Nephron (organoid): ENCODE data around the gene AASDH.

ENCODE experiments used
- H3K27ac Mint-ChIP-seq, 3 experiments: 2 replicates each; pipeline ENCODE4 v1.8.0; 2020; ENCODE audit warnings: mixed read lengths in 3 of 3, mild to moderate bottlenecking in 2 of 3, moderate library complexity in 1 of 3
- H3K27me3 Mint-ChIP-seq: 2 replicates; pipeline ENCODE4 v1.8.0; 2021; ENCODE audit warnings: low read depth, mild to moderate bottlenecking, moderate library complexity, mixed read lengths
- H3K36me3 Mint-ChIP-seq: 2 replicates; pipeline ENCODE4 v1.8.0; 2020; ENCODE audit warnings: low read depth, mixed read lengths
- H3K4me1 Mint-ChIP-seq: 2 replicates; pipeline ENCODE4 v1.8.0; 2020; ENCODE audit warnings: mixed read lengths
- H3K4me3 Mint-ChIP-seq, 3 experiments: 2 replicates each; pipeline ENCODE4 v1.8.0; 2020; ENCODE audit warnings: mild to moderate bottlenecking in 3 of 3, mixed read lengths in 3 of 3, moderate library complexity in 2 of 3
- H3K9me3 Mint-ChIP-seq: 2 replicates; pipeline ENCODE4 v1.8.0; 2020; ENCODE audit warnings: mixed read lengths
- TF ChIP-seq, protein P1 (sequence below), 3 experiments: fragments of 200-600 bp; sonication (generic); IDR thresholded peaks; one replicate each; pipeline ENCODE4 v1.5.0; 2021; ENCODE audit warnings: antibody characterized with exemption in 3 of 3; ENCODE audit not compliant: unreplicated experiment in 3 of 3

AASDH gene

DNA sequence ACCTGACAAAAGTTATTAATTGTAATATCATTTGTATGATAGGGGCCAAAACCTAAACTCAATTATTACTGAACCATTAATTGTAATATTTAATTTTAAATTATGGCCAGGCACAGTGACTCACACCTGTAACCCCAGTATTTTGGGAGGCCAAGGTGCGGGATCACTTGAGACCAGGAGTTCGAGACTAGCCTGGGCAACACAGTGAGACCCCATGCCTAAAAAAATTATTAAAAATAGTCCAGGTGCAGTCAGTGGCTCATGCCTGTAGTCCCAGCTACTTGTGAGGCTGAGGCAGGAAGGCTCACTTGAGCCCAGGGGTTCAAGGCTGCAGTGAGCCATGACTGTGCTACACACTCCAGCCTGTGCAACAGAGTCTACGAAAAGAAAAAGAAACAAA, 30.1 kb upstream of the AASDH start:
- H3K27me3 Mint-ChIP-seq: no peaks in the 10 kb centered on the region
- no peak overlapping the region for H3K27ac Mint-ChIP-seq
- no peaks in the 10 kb centered on the region for H3K9me3 Mint-ChIP-seq
- TF ChIP-seq, protein P1, sequence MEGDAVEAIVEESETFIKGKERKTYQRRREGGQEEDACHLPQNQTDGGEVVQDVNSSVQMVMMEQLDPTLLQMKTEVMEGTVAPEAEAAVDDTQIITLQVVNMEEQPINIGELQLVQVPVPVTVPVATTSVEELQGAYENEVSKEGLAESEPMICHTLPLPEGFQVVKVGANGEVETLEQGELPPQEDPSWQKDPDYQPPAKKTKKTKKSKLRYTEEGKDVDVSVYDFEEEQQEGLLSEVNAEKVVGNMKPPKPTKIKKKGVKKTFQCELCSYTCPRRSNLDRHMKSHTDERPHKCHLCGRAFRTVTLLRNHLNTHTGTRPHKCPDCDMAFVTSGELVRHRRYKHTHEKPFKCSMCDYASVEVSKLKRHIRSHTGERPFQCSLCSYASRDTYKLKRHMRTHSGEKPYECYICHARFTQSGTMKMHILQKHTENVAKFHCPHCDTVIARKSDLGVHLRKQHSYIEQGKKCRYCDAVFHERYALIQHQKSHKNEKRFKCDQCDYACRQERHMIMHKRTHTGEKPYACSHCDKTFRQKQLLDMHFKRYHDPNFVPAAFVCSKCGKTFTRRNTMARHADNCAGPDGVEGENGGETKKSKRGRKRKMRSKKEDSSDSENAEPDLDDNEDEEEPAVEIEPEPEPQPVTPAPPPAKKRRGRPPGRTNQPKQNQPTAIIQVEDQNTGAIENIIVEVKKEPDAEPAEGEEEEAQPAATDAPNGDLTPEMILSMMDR (IDR thresholded peaks at IDR 0.05; ENCODE audit: unreplicated experiment in 3 of 3): no peak
- no peak overlapping the region for H3K4me3 Mint-ChIP-seq
- peaks cover 20% of the 10 kb centered on the region for H3K4me1 Mint-ChIP-seq
- H3K36me3 Mint-ChIP-seq: peaks cover 17% of the 10 kb centered on the region

DNA sequence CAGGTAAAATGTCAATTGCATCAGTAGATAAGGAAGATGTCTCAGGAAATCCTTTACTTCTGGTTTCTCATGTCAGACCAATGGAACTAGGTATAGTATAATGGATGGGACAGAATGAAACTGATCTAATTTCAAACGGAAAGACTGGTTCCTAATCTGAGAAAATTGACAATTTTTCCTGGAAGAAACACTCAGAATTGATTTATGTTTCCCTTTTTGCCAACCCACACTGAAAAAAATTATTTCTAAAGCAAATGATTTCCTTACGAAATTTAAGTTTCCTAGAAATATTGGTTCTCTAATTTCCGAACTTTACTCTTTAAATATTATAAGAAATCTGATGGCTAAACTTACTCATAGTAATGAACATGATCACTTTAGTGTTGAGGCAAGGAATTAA, 29.1 kb upstream of the AASDH start:
- TF ChIP-seq, protein P1 (IDR thresholded peaks at IDR 0.05; ENCODE audit: unreplicated experiment in 3 of 3): no peak
- Mint-ChIP-seq H3K9me3 (no peaks in the 10 kb centered on the region), H3K4me1 (peaks cover 31% of the 10 kb centered on the region), H3K27ac (no peak overlapping the region), H3K4me3 (no peak overlapping the region), H3K27me3 (no peaks in the 10 kb centered on the region), H3K36me3 (peaks cover 13% of the 10 kb centered on the region)

DNA sequence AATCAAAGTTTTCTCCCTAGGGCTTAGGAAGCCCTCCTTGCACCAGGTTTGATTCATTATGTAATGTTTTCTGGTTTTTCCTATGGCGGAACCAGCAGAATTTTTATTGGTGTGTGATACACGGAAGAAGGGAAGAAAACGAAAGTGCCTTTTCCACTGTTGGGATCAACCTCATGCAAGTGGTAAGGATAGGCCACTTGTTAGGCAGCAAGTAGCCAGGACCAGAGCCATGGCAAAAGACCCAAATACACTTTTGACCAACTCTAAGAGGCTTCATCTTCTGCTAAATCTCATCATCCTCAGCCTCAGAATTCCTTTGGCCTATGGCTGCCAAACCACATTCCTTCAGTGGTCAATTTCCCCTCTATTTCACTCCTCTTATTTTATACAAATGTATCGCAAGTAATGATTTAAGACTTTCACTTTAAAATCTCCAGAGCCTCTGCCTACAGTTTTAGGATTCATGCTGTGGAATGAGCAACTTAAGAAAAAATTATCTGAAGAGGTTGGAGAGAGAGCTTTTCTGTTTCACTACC, 26.9 kb upstream of the AASDH start:
- no peaks in the 10 kb centered on the region for H3K27me3 Mint-ChIP-seq
- H3K36me3 Mint-ChIP-seq: no peaks in the 10 kb centered on the region
- H3K4me1 Mint-ChIP-seq: peaks cover 43% of the 10 kb centered on the region
- TF ChIP-seq, protein P1 (IDR thresholded peaks at IDR 0.05; ENCODE audit: unreplicated experiment in 3 of 3): no peak
- no peaks in the 10 kb centered on the region for H3K9me3 Mint-ChIP-seq
- peak overlapping the region; percentile 60 to 78 (median 73) for H3K27ac Mint-ChIP-seq
- no peak overlapping the region for H3K4me3 Mint-ChIP-seq

DNA sequence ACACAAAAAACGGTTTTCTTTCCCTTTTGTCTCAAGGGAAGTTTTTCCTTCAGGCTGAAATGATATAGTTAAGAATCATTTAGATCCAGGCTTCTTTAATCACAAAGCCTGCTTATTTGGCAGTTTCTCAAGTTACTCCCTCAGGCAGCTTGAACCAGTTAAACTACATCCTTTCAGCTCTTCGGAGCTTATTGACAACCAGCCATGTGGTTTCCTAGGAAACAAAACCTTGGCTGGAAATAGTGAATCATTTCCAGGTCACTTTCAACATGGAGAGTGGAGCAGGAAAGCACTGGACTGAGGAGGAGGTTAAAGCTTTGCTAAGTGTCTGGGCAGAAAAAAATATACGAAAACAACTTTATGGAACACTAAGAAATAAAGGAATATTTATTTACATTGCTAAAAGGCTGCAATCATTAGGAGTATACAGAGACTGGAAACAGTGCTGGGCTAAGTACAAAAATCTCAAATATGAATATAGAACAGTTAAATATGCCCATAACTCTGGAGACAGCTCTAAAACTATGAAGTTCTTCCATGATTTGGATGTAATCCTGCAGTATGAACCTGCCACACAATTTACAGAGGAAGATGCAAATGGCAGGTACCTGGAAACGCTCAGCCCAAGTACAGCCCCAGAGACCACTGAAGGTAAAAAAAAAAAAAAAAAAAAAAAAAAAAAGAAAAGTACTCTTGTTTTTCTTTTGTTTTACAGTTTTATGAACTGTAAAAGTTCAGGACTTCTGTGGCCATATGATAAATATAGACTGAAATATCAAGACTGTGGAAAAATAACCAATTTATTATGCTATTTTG, 23.2 kb upstream of the AASDH start:
- H3K9me3 Mint-ChIP-seq: no peaks in the 10 kb centered on the region
- no peaks in the 10 kb centered on the region for H3K27me3 Mint-ChIP-seq
- peak overlapping the region; percentile 69 to 81 (median 76) for H3K4me3 Mint-ChIP-seq
- TF ChIP-seq, protein P1 (IDR thresholded peaks at IDR 0.05; ENCODE audit: unreplicated experiment in 3 of 3): no peak
- H3K36me3 Mint-ChIP-seq: peaks cover 17% of the 10 kb centered on the region
- H3K4me1 Mint-ChIP-seq: peaks cover 49% of the 10 kb centered on the region
- peak overlapping the region; percentile 97 to 99 (median 98) for H3K27ac Mint-ChIP-seq

DNA sequence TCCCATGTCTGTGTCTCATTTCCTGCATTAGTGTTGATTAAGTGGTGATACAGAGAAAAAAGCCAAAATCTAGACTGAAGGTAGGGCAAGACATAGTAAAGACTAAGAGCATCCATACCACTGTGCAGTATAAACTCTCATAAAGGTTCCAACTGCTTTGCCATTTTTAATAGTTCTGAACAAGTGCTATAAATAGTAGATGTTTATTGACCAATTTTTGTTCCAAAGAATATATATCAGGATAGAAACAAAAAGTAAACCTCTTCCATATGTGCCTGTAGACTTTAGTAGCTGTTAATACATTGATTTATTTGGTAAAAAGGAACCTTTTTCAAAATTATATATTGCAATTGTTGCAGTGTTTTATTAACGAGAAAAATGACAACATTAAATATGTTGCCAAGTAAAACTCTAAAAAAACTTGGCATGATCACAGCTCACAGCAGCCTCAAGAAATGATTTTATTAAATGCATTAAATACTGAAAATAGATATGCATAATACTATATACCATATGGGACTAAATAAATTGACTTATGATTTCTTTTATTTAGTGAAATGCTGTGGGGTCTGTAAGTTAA, 22.3 kb upstream of the AASDH start:
- H3K27me3 Mint-ChIP-seq: no peaks in the 10 kb centered on the region
- H3K36me3 Mint-ChIP-seq: peaks cover 17% of the 10 kb centered on the region
- TF ChIP-seq, protein P1 (IDR thresholded peaks at IDR 0.05; ENCODE audit: unreplicated experiment in 3 of 3): no peak
- H3K4me1 Mint-ChIP-seq: peaks cover 43% of the 10 kb centered on the region
- H3K9me3 Mint-ChIP-seq: no peaks in the 10 kb centered on the region
- H3K27ac Mint-ChIP-seq: peak overlapping the region; percentile 97 to 99 (median 98)
- H3K4me3 Mint-ChIP-seq: peak overlapping the region; percentile 3 to 81 (median 31)
